GM21576 (cell line): ENCODE data around the gene SHF.
"Not testable (repeated sequence)": the region's sequence is repeated elsewhere in the genome, so short reads cannot be mapped to it uniquely, and the experiment has no call there.

Experiments
- ATAC-seq: cut with Tn5 transposase; IDR thresholded peaks from one replicate; pipeline ENCODE4 v1.9.1; 2021; ENCODE audit warnings: mild to moderate bottlenecking, moderate library complexity; ENCODE audit not compliant: unreplicated experiment

Gene SHF

DNA sequence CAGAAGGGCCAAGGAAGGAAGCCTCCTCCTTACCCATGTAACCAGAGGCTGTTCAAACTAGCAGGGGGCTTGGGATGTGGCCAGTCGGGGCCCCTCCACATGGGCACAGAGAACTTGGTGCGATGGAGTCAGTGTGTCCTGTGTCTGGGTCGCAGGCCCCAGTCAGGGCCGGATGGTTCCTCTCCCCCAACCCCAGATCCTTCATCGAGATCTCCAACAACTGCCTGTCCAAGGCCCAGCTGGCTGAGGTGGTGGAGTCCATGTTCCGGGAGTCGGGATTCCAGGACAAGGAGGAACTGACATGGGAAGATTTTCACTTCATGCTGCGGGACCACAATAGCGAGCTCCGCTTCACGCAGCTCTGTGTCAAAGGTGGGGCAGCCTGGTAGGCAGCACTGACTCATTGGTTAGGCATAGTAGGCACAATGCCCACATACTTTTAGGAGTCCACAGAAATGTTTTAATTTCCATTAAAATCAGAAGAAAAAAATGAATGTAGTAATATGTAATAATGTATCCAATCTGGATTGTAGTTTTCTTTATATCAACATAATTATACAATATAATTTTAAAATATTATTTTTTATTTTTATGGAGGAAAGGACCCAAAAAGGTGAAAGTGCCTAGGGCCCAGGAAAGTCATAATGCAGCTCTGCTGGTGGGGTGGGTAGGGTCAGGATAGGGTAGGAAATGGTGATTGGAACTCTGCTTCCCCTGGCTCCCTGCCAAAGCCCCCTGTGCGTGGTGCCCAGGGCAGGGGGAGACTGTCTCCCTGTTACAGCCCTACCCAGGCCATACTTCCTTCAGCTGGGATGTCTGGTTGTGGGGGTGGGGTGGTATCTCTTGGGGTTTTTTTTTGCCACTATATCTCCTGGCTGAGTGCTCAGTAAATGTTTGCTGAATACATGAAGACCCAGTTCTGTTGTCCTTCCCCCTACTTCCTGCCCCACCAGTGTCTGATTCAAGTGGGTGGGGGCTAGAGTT is 39.4 kb downstream of the SHF start:
- no peak for ATAC-seq

- no peak for ATAC-seq
Observed at GRCh38 chr15:45147606-45148005, 40.2 kb downstream of the SHF start.

DNA sequence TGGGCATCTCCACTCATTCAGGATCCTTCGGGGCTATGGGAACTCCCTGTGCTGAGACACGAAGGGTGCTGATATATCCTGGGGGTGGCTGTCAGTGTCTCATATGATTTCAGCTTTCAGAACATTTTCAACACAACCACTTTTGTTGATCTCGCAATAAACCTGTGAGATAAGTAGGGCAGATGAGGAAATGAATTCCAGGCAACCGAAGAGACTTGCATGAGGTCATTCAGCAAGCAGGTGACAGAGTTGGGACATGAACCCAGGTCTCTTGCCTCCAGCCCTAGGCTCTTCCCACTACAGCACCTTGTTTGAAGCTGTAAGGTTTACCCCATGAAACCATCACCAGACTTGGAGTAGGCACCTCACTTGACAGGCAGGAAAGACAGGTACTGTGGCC is 41.4 kb downstream of the SHF start:
- ATAC-seq = no peak

- no peak for ATAC-seq
Observed at GRCh38 chr15:45144775-45145174, 43.0 kb downstream of the SHF start.

DNA sequence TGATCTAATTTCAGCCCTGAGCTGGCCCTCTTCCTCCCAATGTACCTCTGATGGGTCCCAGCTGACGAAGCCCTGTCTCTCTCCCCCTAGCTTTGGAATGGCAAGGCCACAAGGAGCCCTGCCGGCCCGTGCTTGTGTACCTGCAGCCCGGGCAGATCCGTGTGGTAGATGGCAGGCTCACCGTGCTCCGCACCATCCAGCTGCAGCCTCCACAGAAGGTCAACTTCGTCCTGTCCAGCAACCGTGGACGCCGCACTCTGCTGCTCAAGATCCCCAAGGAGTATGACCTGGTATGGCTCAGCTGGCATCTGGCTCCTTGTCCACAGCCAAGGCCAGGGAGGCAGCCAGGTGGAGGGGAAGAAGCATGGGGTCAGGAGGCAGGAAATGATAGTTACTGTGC is 43.8 kb downstream of the SHF start:
- ATAC-seq = no peak

DNA sequence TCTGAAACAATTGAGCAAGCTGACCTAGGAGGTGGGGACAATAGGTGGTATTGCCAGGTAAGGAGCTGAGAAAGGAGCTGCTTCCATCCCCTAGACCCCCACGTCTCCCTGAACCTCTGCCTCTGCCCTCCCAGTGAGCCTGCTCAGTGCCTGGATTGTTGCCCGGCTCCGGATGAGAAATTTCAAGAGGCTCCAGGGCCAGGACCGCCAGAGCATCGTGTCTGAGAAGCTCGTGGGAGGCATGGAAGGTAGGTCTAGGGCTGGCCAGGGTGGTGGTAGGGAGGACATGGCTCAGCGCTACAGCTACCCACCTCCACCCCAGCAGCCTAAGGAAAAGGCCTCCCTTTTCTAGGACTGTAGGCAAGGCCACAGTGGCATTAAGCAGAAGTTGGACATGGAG is 44.7 kb downstream of the SHF start:
- ATAC-seq = no peak

- ATAC-seq = no peak
Observed at GRCh38 chr15:45141386-45141785, 46.4 kb downstream of the SHF start.

GRCh38 chr15:45140557-45141250 is 47.1 kb downstream of the SHF start:
- ATAC-seq = no peak

DNA sequence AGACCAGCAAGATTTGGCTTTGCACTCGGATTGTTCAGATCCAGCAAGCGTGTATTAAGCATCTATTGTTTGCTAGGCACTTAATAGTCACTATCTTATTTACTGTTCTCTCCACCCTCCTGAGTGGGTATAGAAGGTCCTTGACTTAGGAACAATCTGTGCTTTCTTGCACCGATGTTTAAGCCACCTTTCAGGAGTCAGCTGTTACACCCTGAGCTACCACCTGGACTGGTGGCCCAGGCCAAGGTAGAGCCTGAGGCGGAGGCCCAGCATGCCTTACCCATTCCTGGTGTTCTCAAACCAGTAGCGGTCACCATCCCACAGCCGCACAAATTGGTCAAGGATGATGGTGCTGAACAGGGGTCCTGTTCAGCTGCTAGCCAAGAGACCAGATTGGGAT is 48.0 kb downstream of the SHF start:
- no peak for ATAC-seq

DNA sequence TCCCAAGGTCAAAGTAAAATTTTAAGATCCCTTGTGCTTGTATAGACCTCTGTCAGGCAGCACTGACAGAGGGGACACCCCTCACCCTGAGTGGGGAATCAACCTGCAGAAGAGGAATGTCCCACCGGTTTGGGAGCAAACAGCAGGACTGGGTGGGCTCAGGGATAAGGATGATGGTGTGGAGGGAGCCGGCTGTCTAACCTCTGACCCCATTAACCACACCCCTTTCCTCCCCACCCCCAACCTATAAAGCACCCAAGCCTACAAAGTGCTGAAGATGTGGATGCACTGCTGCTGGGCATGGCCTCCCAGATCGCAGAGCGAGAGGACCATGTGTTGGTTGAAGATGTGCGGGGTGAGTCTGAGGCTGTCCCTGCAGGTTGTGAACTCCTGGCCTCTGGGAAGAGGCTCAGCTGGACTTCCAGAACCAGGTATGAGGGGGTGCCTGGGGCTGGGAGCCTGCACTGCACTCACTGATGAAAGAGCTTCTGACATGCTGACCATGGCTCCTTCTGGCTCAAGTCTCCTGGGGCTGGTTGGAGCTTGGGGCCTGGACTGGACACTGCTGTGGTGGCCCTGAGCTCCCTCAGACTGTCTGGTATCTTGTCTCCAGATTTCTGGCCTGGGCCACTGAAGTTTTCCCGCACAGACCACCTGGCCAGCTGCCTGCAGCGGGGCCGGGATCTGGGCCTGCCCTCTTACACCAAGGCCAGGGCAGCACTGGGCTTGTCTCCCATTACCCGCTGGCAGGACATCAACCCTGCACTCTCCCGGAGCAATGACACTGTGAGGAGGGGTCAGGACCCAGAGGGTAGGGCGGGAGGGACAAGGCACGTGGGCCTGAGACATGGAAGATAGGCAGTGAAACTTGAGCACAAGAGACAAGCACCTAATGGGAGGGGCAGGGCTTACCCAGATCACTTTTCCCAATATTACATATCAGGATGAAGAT is 48.7 kb downstream of the SHF start:
- ATAC-seq = no peak

DNA sequence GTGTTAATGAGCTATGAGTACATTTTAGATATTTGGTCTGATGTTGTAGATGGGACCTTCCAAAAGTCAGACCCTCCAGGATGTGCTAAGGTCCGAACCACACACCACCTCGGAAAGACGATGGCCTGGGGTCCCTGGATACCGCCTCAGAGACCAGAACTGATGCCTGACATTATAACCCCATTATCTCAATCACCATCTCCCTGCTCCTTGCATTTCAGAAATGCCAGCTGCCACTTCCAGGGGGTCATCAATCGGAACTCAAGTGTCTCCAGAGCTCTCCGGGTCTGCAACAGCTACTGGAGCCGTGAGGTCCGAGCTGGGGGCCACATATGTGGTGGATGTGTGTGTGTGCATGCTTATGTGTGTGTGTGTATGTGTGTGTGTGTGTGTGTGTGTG is 50.1 kb downstream of the SHF start:
- ATAC-seq = no peak

DNA sequence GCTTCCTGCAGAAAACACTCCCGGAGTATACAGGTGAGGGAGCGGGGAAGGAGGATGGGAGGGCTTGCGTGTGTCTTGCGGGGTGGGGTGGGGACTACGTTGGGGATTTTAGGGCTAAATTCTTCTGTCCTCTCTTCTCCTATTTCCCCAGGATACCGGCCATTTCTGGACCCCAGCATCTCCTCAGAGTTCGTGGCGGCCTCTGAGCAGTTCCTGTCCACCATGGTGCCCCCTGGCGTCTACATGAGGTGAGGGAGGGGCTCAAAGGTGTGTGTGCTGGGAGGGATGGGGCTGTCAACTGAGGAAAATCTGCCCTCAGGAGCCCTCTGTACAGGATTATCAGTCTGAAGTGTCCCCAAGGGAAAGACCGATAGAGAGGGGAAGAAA is 51.4 kb downstream of the SHF start:
- no peak for ATAC-seq

DNA sequence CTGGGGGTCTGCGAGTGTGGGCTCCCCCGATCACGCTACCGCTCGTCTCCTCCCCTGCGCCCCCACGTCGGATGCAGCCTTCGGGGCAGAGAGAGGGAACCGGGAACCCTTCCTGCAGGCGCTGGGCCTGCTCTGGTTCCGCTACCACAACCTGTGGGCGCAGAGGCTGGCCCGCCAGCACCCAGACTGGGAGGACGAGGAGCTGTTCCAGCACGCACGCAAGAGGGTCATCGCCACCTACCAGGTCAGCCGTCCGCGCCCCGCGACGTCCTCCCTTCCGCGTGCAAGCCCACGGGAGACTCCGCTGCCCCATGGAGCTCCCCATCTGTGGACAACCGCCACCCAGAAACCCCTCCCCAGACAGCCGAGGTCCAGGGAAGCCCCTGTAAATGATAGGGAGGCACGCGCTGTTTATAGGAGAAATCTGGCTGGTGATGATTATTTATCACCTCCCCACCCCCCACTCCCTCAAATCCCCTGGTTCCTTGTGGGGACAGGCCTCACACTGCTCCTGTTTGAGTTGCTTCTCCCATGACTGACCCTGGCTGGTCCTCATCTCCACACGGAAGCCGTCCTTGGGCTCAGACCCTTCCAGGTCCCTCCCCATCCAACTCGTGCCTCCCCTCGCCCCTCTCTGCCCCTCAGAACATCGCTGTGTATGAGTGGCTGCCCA is 51.9 kb downstream of the SHF start:
- not testable (repeated sequence) for ATAC-seq

- no peak for ATAC-seq
Observed at GRCh38 chr15:45134682-45135604, 52.8 kb downstream of the SHF start.

DNA sequence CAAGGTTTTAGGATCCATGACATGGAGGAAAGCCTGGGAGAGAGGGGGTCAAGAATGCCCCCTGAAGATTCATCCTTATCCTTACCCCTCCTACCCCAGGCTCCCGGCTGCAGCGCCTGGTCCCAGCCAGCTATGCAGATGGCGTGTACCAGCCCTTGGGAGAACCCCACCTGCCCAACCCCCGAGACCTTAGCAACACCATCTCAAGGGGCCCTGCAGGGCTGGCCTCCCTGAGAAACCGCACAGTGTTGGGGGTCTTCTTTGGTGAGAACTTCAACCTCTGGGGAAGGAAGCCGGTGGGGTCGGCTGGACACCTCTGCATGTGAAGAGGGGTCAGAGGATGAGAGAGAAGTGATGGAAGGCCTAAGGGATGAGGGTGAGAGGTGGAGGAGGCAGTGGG is 53.7 kb downstream of the SHF start:
- no peak for ATAC-seq

- no peak for ATAC-seq
Observed at GRCh38 chr15:45133561-45133920, 54.2 kb downstream of the SHF start.

GRCh38 chr15:45132844-45133560 is 54.8 kb downstream of the SHF start:
- ATAC-seq = no peak

GRCh38 chr15:45131510-45131909 is 56.3 kb downstream of the SHF start:
- ATAC-seq = no peak
